Spleen (tissue), 11 donors: ENCODE data around the gene IFFO2. TPM values are rescaled to one million over a fixed set of nuclear protein-coding genes. Genes with fewer than 3 reads are reported as not detected.

Source experiments
- DNase-seq: peaks from one replicate; pipeline ENCODE4 v3.0.0-alpha.2; 2020
- H3K27ac ChIP-seq, 8 donors: fragments of 200-600 bp; sonication (generic) in 7 of 8; 1 replicate in 4 of 8; 2 replicates in 4 of 8; pipeline versions ENCODE4 v1.5.0 to v1.8.0; 2016 to 2021; ENCODE audit warnings: inconsistent platforms in 4 of 8, mild to moderate bottlenecking in 4 of 8, moderate library complexity in 1 of 8
- H3K27me3 ChIP-seq, 7 donors: fragments of 200-600 bp; sonication (generic) in 6 of 7; replicated peaks in 1 of 7; 1 replicate in 4 of 7; 2 replicates in 3 of 7; pipeline versions ENCODE4 v1.5.0 to v1.8.0; 2016 to 2021; ENCODE audit warnings: inconsistent platforms in 3 of 7, mild to moderate bottlenecking in 1 of 7
- H3K36me3 ChIP-seq, 6 donors: fragments of 200-600 bp; sonication (generic) in 5 of 6; 1 replicate in 4 of 6; 2 replicates in 2 of 6; pipeline versions ENCODE4 v1.5.0 to v1.8.0; 2016 to 2021; ENCODE audit warnings: inconsistent platforms in 2 of 6
- H3K4me1 ChIP-seq, 6 donors: fragments of 200-600 bp; sonication (generic) in 5 of 6; 1 replicate in 3 of 6; 2 replicates in 3 of 6; pipeline versions ENCODE4 v1.5.0 to v1.8.0; 2016 to 2021; ENCODE audit warnings: inconsistent platforms in 3 of 6
- H3K4me3 ChIP-seq, 8 donors: fragments of 200-600 bp; sonication (generic) in 7 of 8; 1 replicate in 4 of 8; 2 replicates in 4 of 8; pipeline versions ENCODE4 v1.5.0 to v1.8.0; 2016 to 2021; ENCODE audit warnings: inconsistent platforms in 4 of 8, mild to moderate bottlenecking in 4 of 8, moderate library complexity in 2 of 8
- H3K9me3 ChIP-seq, 8 donors: fragments of 200-600 bp; sonication (generic) in 7 of 8; 1 replicate in 4 of 8; 2 replicates in 4 of 8; pipeline versions ENCODE4 v1.5.0 to v1.8.0; 2016 to 2021; ENCODE audit warnings: inconsistent platforms in 4 of 8
- CTCF ChIP-seq, 11 experiments: fragments of 200-600 bp in 7 of 11; fragments of 450-650 bp in 4 of 11; sonication (generic) in 4 of 11; IDR thresholded peaks in 8 of 11; conservative IDR thresholded peaks in 3 of 11; 1 replicate in 7 of 11; 2 replicates in 4 of 11; pipeline versions ENCODE4 v1.4.0 to v1.8.0; 2016 to 2021; ENCODE audit warnings: antibody characterized with exemption in 11 of 11, inconsistent platforms in 4 of 11, mild to moderate bottlenecking in 1 of 11
- POLR2A ChIP-seq, 3 donors: fragments of 450-650 bp; IDR thresholded peaks; one replicate each; pipeline ENCODE4 v1.5.1; 2017; ENCODE audit warnings: antibody characterized with exemption in 3 of 3, mild to moderate bottlenecking in 1 of 3
- POLR2AphosphoS5 ChIP-seq, 3 donors: sonication (generic); formaldehyde crosslinking; IDR thresholded peaks; one replicate each; pipeline ENCODE4 v1.5.1; 2017; ENCODE audit warnings: antibody characterized with exemption in 3 of 3
- WGBS, 5 donors: extraction: QIAGEN DNeasy Blood & Tissue Kit in 3 of 5; methylation state at CpG; one replicate each; pipeline versions ENCODE4 v1.1.5 to v1.1.7; 2013 to 2018; 5-methylcytosine and 5-hydroxymethylcytosine counted together
- intact Hi-C: fragments of 100-400 bp; cut with DNase I; formaldehyde crosslinking; loops from one replicate; pipeline ENCODE4 v1.15.0; 2023; ENCODE audit warnings: low total_unique reads
- polyA plus RNA-seq, 3 donors: library from polyadenylated mRNA; stranded (reverse); fragments of 200-250 nt; gene quantifications; one replicate each; pipeline ENCODE4 v1.2.1, GENCODE V29; 2013
- total RNA-seq, 7 donors: library from RNA; depleted of rRNA in 3 of 7; stranded (reverse); fragments of >200 nt in 3 of 7; fragmentation: NEBNext Ultra II Directional in 4 of 7; extraction: Animal tissue kit (Norgen Biotek cat#: 25700) in 4 of 7; gene quantifications; one replicate each; pipeline versions ENCODE4 v1.1.0 to v1.2.1, GENCODE V29; 2016 to 2021
- donor health status: healthy with polysubstance abuse.
- donor health status: DM: no; HTN: no; CAD: no; lungs with moderate emphysema.
- donor health status: DM: no; HTN: no; CAD: no.
- donor health status: Bipolar disorder and iron deficiency.
- donor health status: healthy.
- donor health status: DM: no; HTN: no; CAD: no.
- donor health status: DM: yes; HTN: yes; CAD: no.

IFFO2 gene
- total and polyA plus RNA-seq, 10 donors = 2.7 to 19.7 (median 14.8) TPM

- H3K27me3 ChIP-seq = peaks cover 0 to 13% (median 0%) of the 10 kb centered on the region in 7 donors
- H3K9me3 ChIP-seq = no peaks in the 10 kb centered on the region
- WGBS, 5 donors = 89 to 94% (median 92%) methylated on average over 6 to 7 of the region's 7 CpGs
- H3K4me1 ChIP-seq = peaks cover 0 to 3% (median 0%) of the 10 kb centered on the region in 6 donors
- DNase-seq = peak; percentile 36
- no peaks in the 10 kb centered on the region for H3K36me3 ChIP-seq
- no peak for TF ChIP-seq POLR2AphosphoS5 (IDR thresholded peaks at IDR 0.05)
- no peak for TF ChIP-seq POLR2A (IDR thresholded peaks at IDR 0.05)
- no peak for TF ChIP-seq CTCF (IDR thresholded peaks at IDR 0.05 in 8 of 11, conservative IDR thresholded peaks at IDR 0.05 in 3 of 11)
- H3K4me3 ChIP-seq = no peak overlapping the region
- intact Hi-C loops = no loop called here
- H3K27ac ChIP-seq = peak overlapping the region in 2 of 8 donors; percentile 19 to 36
Observed at GRCh38 chr1:18962855-18963737, 6.6 kb upstream of the IFFO2 start.

GRCh38 chr1:18962121-18962721, 5.7 kb upstream of the IFFO2 start:
- peak overlapping the region in 2 of 8 donors; percentile 19 to 36 for H3K27ac ChIP-seq
- H3K9me3 ChIP-seq = no peaks in the 10 kb centered on the region
- H3K36me3 ChIP-seq = no peaks in the 10 kb centered on the region
- no peak overlapping the region for H3K4me3 ChIP-seq
- peaks cover 2 to 12% (median 8%) of the 10 kb centered on the region in 6 donors for H3K4me1 ChIP-seq
- H3K27me3 ChIP-seq = peaks cover 0 to 22% (median 0%) of the 10 kb centered on the region in 7 donors
- DNase-seq = peak; percentile 16
- intact Hi-C loops = no loop called here
- 78 to 93% (median 90%) methylated on average over 8 to 9 of the region's 9 CpGs for WGBS, 5 donors
- TF ChIP-seq CTCF (IDR thresholded peaks at IDR 0.05 in 8 of 11, conservative IDR thresholded peaks at IDR 0.05 in 3 of 11) (no peak), POLR2A (IDR thresholded peaks at IDR 0.05) (no peak), POLR2AphosphoS5 (IDR thresholded peaks at IDR 0.05) (no peak)

GRCh38 chr1:18960821-18961220, 4.3 kb upstream of the IFFO2 start:
- 47 to 86% (median 62%) methylated on average over 3 of the region's 3 CpGs for WGBS, 5 donors
- intact Hi-C loops = no loop called here
- Histone ChIP-seq H3K27me3 (peaks cover 0 to 27% (median 0%) of the 10 kb centered on the region in 7 donors), H3K4me1 (peaks cover 5 to 17% (median 13%) of the 10 kb centered on the region in 6 donors), H3K27ac (no peak overlapping the region), H3K4me3 (no peak overlapping the region), H3K36me3 (no peaks in the 10 kb centered on the region), H3K9me3 (no peaks in the 10 kb centered on the region)
- DNase-seq = no peak
- TF ChIP-seq POLR2AphosphoS5 (IDR thresholded peaks at IDR 0.05) (no peak), CTCF (IDR thresholded peaks at IDR 0.05 in 8 of 11, conservative IDR thresholded peaks at IDR 0.05 in 3 of 11) (no peak)

GRCh38 chr1:18960409-18960808, 3.9 kb upstream of the IFFO2 start:
- peaks cover 7 to 20% (median 15%) of the 10 kb centered on the region in 6 donors for H3K4me1 ChIP-seq
- no peaks in the 10 kb centered on the region for H3K36me3 ChIP-seq
- H3K4me3 ChIP-seq = no peak overlapping the region
- H3K27ac ChIP-seq = no peak overlapping the region
- peak; percentile 24 for DNase-seq
- TF ChIP-seq POLR2AphosphoS5 (IDR thresholded peaks at IDR 0.05) (no peak), CTCF (IDR thresholded peaks at IDR 0.05 in 8 of 11, conservative IDR thresholded peaks at IDR 0.05 in 3 of 11) (no peak), POLR2A (IDR thresholded peaks at IDR 0.05) (no peak)
- H3K27me3 ChIP-seq = peaks cover 0 to 29% (median 0%) of the 10 kb centered on the region in 7 donors
- whole genome bisulfite sequencing, 5 donors = 89 to 96% (median 95%) methylated on average over 4 of the region's 4 CpGs
- H3K9me3 ChIP-seq = no peaks in the 10 kb centered on the region
- intact Hi-C loops = no loop called here
